ENCODE data around the gene EIF3K.

The EIF3K gene

GRCh38 chr19:38654628-38655055 is 35.7 kb downstream of the EIF3K start:
- H3K9me3 ChIP-seq (ENCODE audit: low read depth, low read length): no peaks in the 10 kb centered on the region
- H3K9ac ChIP-seq (ENCODE audit: insufficient read length): no peak overlapping the region
- no peak for TF ChIP-seq EZH2 (IDR thresholded peaks at IDR 0.05)
- no peak for TF ChIP-seq FOXP2 (optimal IDR thresholded peaks at IDR 0.05; ENCODE audit: control extremely low read depth, extremely low read length, insufficient read depth)
- no peak for TF ChIP-seq POLR2AphosphoS5 (IDR thresholded peaks at IDR 0.05; ENCODE audit: borderline replicate concordance, low read depth, low read length)
- DNase-seq (ENCODE audit: low read depth, low spot score): no peak
- no peak overlapping the region for H3K4me3 ChIP-seq
- peaks cover 11% of the 10 kb centered on the region for H3K36me3 ChIP-seq (ENCODE audit: insufficient read depth, low read length)
- peak overlapping the region; percentile 81 for H3K27ac ChIP-seq

GRCh38 chr19:38655148-38655824 is 36.3 kb downstream of the EIF3K start:
- no peak for TF ChIP-seq EZH2 (IDR thresholded peaks at IDR 0.05)
- TF ChIP-seq FOXP2 (optimal IDR thresholded peaks at IDR 0.05; ENCODE audit: control extremely low read depth, extremely low read length, insufficient read depth): no peak
- no peak for TF ChIP-seq POLR2AphosphoS5 (IDR thresholded peaks at IDR 0.05; ENCODE audit: borderline replicate concordance, low read depth, low read length)
- Histone ChIP-seq H3K9me3 (ENCODE audit: low read depth, low read length) (no peaks in the 10 kb centered on the region), H3K9ac (ENCODE audit: insufficient read length) (no peak overlapping the region), H3K4me3 (no peak overlapping the region), H3K27ac (peak overlapping the region; percentile 81), H3K36me3 (ENCODE audit: insufficient read depth, low read length) (peaks cover 11% of the 10 kb centered on the region)
- no peak for DNase-seq (ENCODE audit: low read depth, low spot score)

GRCh38 chr19:38656171-38656981 is 37.4 kb downstream of the EIF3K start:
- DNase-seq (ENCODE audit: low read depth, low spot score): no peak
- Histone ChIP-seq H3K36me3 (ENCODE audit: insufficient read depth, low read length) (peaks cover 14% of the 10 kb centered on the region), H3K9me3 (ENCODE audit: low read depth, low read length) (no peaks in the 10 kb centered on the region), H3K27ac (peak overlapping the region; percentile 54; the same call in 1 of the 2 replicates), H3K4me3 (no peak overlapping the region; the same call in 1 of the 2 replicates), H3K9ac (ENCODE audit: insufficient read length) (no peak overlapping the region)
- TF ChIP-seq POLR2AphosphoS5 (IDR thresholded peaks at IDR 0.05; ENCODE audit: borderline replicate concordance, low read depth, low read length) (no peak), FOXP2 (optimal IDR thresholded peaks at IDR 0.05; ENCODE audit: control extremely low read depth, extremely low read length, insufficient read depth) (no peak), EZH2 (IDR thresholded peaks at IDR 0.05) (no peak)

- TF ChIP-seq FOXP2 (optimal IDR thresholded peaks at IDR 0.05; ENCODE audit: control extremely low read depth, extremely low read length, insufficient read depth): no peak
- TF ChIP-seq POLR2AphosphoS5 (IDR thresholded peaks at IDR 0.05; ENCODE audit: borderline replicate concordance, low read depth, low read length): no peak
- TF ChIP-seq EZH2 (IDR thresholded peaks at IDR 0.05): no peak
- no peaks in the 10 kb centered on the region for H3K9me3 ChIP-seq (ENCODE audit: low read depth, low read length)
- peak overlapping the region; percentile 48 for H3K9ac ChIP-seq (ENCODE audit: insufficient read length)
- H3K4me3 ChIP-seq: no peak overlapping the region
- peak overlapping the region; percentile 84 for H3K27ac ChIP-seq
- H3K36me3 ChIP-seq (ENCODE audit: insufficient read depth, low read length): peaks cover 14% of the 10 kb centered on the region
- no peak for DNase-seq (ENCODE audit: low read depth, low spot score)
Measured at GRCh38 chr19:38657633-38658222, 38.7 kb downstream of the EIF3K start.

GRCh38 chr19:38658462-38659306 is 39.7 kb downstream of the EIF3K start:
- H3K27ac ChIP-seq: peak overlapping the region; percentile 84

GRCh38 chr19:38660724-38661123 is 41.7 kb downstream of the EIF3K start:
- Histone ChIP-seq H3K36me3 (ENCODE audit: insufficient read depth, low read length) (peaks cover 9% of the 10 kb centered on the region; the same call in 1 of the 2 replicates), H3K4me3 (no peak overlapping the region), H3K27ac (peak overlapping the region; percentile 19)

More at GRCh38 chr19:38658462-38659306, 39.7 kb downstream of the EIF3K start:
- Histone ChIP-seq H3K9ac (ENCODE audit: insufficient read length) (peak overlapping the region; percentile 48), H3K4me3 (no peak overlapping the region), H3K36me3 (ENCODE audit: insufficient read depth, low read length) (peaks cover 13% of the 10 kb centered on the region), H3K9me3 (ENCODE audit: low read depth, low read length) (no peaks in the 10 kb centered on the region)
- no peak for DNase-seq (ENCODE audit: low read depth, low spot score)
- TF ChIP-seq POLR2AphosphoS5 (IDR thresholded peaks at IDR 0.05; ENCODE audit: borderline replicate concordance, low read depth, low read length) (no peak), EZH2 (IDR thresholded peaks at IDR 0.05) (no peak), FOXP2 (optimal IDR thresholded peaks at IDR 0.05; ENCODE audit: control extremely low read depth, extremely low read length, insufficient read depth) (no peak)

GRCh38 chr19:38661136-38661535 is 42.1 kb downstream of the EIF3K start:
- Histone ChIP-seq H3K9ac (ENCODE audit: insufficient read length) (no peak overlapping the region), H3K9me3 (ENCODE audit: low read depth, low read length) (no peaks in the 10 kb centered on the region), H3K36me3 (ENCODE audit: insufficient read depth, low read length) (peaks cover 9% of the 10 kb centered on the region; the same call in 1 of the 2 replicates), H3K27ac (peak overlapping the region; percentile 19), H3K4me3 (no peak overlapping the region)
- no peak for DNase-seq (ENCODE audit: low read depth, low spot score)
- TF ChIP-seq POLR2AphosphoS5 (IDR thresholded peaks at IDR 0.05; ENCODE audit: borderline replicate concordance, low read depth, low read length) (no peak), EZH2 (IDR thresholded peaks at IDR 0.05) (no peak), FOXP2 (optimal IDR thresholded peaks at IDR 0.05; ENCODE audit: control extremely low read depth, extremely low read length, insufficient read depth) (no peak)

More at GRCh38 chr19:38660724-38661123, 41.7 kb downstream of the EIF3K start:
- no peak overlapping the region for H3K9ac ChIP-seq (ENCODE audit: insufficient read length)
- no peaks in the 10 kb centered on the region for H3K9me3 ChIP-seq (ENCODE audit: low read depth, low read length)
- TF ChIP-seq EZH2 (IDR thresholded peaks at IDR 0.05) (no peak), FOXP2 (optimal IDR thresholded peaks at IDR 0.05; ENCODE audit: control extremely low read depth, extremely low read length, insufficient read depth) (no peak), POLR2AphosphoS5 (IDR thresholded peaks at IDR 0.05; ENCODE audit: borderline replicate concordance, low read depth, low read length) (no peak)
- DNase-seq (ENCODE audit: low read depth, low spot score): no peak

Measured in SK-N-MC (cell line).